GM18861 (cell line): ENCODE results near the gene TRIM42.
A peak's percentile ranks its signal among the peaks of the same experiment; 100 is the strongest.

Experiments used
- ATAC-seq: cut with Tn5 transposase; IDR thresholded peaks from one replicate; pipeline ENCODE4 v1.9.1; 2021; ENCODE audit not compliant: unreplicated experiment

The TRIM42 gene

DNA sequence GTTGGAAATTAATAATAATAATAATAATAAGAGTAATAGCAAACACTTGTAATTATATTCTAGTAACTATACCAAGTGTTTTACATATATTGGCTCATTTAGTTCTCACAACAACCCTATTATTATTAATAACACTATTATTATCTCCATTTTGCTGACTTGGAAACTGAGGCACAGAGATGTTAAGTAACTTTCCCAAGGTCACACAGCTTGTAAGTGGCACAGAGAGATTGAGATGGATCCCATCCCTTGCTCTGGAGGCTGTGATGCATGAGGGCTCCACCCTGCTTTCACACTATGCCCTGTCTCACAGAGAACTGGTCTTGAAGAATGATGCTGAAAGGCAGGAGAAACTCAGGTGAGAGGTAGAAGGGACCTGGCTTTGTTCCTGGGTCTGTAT is 31.9 kb downstream of the TRIM42 start:
- no peak for ATAC-seq

DNA sequence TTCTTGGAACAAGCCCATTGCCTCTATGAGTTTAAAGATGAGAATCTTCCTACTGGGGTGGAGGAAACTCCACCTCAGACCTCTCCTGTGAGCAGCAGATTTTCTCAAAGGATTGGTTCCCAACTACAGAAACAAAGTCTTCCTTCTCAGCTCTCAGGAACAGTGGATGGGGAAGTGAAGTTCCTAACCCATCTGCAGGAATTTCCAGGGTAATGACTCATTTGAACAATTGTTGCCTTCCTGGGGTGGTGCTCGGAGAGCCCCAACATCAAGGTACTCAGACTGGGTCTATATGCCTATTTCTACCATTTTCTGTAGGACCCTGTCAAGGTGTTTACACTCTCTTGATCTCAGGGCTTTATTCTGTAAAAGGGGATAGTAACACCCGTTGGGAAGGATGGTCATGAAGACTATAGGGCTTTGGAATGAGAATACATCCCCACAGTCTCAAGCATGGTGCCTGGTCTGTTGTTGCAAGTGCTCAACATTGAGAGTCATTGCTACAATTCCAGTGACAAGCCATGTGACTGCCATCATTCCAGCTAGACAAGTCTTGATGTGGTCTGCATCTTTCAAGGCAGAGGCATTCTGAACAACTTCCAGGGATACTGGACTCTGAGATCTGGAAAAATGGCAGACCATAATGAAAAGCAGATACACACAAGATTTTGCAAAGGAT is 33.0 kb downstream of the TRIM42 start:
- no peak for ATAC-seq

DNA sequence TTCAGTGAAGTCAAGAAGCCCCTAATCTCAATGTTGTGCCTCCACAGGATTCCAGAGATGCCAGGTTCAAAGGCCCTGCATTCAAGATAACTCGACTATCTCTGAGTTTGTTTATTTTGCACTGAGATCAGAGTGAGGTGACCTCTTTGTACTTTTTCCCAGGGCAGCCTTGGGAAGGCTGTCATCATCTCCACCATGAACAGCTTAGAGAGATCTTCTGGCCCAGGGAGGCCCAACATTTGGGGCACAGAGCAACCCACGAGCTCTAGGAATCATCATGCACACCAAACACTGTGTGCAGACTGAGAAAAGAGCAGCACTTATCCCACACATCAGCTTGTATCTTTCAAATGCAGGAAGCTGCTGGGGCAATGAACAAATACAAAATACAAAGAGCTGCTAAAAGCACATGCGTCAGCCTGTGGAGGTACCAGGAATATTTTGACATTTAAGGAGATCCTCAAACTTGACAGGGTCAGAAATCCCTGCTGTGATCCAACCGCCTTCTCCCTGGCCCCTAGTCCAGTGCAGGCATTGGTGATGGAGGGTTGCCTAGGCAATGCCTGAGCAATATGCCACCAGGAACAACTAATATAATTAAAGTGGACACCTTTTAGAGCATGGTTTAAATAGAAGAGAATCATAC is 33.6 kb downstream of the TRIM42 start:
- ATAC-seq = no peak

DNA sequence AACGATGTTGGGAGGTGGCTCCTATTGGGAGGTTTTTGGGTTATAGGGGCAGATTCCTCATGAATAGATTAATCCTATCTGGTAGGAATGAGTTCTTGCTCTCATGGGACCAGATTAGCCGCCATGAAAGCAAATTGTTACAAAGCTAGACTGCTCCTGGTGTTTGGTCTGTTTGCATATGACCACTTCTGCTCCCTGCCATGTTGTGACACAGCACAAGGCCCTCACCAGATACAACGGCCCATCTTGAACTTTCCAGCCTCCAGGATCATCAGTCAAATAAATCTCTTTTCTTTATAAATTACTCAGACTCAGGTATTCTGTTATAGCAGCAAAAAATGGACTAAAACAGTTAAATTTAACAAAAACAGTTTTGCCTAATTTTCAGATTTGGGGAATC is 34.4 kb downstream of the TRIM42 start:
- ATAC-seq = no peak

DNA sequence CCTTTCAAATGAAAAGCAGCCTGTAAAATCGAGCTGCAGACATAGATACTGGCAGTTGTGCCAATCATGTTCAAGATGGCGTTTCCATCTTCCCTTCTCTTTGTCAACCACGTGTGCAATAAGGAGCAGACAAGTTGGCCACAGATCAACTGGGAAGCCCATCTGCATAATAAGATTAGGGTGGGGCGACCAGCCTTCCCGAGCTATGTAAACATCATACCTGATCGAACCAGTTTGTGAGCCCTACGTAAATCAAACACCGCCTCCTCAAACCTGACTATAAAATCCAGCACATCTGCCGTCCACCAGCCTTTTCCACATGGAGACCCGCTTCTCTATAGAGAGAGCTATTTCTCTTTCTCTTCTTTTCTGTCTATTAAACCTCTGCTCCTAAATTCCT is 37.2 kb downstream of the TRIM42 start:
- no peak for ATAC-seq

DNA sequence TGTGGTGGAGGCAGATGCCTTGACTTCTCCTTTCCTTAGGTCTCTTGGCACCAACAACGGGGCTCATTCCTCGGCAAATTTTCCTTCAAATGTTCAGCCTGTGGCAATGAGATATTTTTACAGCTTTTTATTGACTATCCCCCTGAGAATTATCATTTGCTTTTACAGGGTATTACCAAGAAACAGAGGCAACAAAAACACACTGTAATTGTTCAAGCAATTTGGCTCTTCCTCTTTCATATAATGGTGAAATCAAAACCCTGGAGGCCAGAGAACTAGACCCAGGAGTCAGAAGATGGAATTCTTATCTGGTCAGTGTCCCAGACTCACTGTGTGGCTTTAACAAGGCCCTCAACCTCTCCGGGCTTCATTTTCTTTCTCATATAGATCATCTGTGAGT is 40.1 kb downstream of the TRIM42 start:
- ATAC-seq = no peak

DNA sequence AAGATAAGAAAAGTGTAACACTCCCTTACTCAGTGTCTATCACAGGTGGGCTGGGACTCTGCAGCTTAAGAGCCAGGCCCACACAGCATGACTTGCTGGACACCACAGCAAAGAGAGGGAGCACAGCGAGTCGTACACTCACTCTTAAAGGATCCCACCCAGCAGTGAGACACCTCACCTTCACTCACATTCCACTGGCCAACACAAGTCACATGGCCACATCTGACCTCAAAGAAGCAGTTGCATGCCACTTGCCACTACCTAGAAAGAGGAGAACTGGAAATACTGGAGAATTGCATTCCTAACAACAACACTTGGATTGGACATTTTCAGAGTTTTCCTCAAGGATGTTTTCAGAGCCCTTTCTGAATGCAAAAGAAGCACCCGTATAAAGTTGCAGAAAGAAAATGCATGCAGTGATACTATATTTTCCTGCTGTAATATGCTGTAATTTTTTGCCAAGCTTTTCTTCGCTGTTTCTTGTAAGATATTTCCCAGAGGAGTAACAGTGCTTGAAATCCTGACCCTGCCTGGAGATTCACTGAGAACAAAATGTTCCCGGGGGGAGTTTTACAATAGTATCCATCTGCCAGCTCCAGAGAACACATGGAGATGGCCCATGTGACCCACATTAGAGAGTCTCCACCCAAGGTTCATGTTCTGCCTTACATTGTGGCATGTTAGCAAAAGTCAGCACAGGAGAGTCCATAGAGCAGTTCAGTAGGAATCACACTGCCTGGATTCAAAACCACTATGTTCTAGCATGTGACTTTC is 42.2 kb downstream of the TRIM42 start:
- ATAC-seq = no peak

DNA sequence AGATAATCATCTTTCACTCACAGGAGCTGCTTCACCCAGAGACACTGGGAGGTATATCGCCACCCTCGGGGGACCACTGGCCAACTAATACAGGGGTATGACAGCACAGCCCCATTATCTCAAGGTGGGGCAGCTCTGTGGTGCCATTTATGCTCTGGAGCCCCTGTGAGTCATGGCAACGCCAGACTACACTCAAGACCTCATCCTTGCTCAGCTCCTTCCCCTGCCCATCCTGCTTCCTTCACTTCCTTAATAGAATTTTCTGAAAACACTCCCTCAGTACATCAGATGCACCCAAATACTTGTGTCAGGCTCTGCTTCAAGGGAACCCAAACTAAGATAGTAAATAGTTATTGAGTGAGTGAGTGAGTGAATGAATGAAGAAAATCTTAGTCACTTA is 45.7 kb downstream of the TRIM42 start:
- no peak for ATAC-seq

DNA sequence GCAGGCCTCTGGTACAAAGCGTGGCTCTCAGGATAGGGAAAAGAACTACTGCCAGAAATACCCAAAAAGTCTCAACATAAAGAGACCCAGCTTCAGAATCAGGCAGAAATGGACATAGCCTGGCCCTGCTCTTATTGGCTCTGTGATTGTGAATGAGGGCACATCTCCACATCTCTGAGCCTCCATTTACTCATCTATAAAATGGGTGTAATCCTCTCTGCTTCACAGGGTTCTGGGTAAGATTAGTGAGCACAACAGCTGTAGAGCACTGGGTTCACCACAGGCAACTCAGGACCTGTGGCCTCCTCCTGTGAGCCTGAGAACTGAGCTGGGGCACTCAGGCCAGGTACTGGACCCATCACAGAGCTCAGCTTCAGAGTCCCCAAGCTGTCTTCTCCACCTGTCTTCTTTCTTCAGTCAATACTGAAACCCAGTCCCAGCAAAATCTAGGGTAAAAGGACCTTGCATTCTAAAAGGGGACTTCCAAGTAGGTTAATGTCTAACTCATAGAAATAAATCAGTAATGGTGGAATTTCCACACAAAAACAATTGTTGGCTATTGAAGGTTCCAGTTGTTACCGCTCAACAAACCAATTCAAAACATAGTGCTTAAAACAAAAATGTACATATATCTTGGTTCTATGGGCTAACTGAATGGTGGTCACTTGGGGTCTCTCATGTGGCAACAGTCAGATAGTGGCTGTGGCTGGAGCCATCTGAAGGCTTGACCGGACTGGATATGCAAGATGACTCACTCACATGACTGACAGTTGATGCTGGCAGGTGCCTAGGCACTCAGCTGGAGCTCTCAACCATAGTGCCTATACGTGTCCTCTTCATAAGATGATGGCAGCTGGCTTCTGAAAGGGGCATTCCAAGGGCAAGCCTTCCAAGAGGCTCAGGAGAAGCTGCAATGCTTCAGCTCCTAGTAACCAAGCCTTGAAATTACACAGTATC is 47.3 kb downstream of the TRIM42 start:
- peak; percentile 77 for ATAC-seq

DNA sequence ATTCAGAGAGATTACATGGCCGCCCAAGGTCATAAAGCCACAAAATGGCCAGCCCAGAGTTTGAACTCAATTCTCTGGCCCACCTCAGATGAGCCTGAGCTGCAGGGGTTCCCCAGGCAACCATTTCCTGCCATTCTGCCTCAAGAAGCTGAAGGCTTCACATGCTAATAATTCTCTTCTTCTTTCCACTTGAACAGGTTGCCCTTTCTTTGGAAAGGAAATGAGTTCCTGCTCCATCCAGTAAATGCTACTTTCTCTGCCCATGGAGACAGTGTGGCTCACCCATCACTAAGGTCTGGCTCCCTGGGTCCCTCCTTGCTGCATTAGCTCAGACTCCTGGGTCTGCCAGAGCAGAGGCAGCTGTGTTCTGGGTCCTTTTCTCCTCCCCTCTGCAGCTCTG is 48.2 kb downstream of the TRIM42 start:
- ATAC-seq = peak; percentile 23

DNA sequence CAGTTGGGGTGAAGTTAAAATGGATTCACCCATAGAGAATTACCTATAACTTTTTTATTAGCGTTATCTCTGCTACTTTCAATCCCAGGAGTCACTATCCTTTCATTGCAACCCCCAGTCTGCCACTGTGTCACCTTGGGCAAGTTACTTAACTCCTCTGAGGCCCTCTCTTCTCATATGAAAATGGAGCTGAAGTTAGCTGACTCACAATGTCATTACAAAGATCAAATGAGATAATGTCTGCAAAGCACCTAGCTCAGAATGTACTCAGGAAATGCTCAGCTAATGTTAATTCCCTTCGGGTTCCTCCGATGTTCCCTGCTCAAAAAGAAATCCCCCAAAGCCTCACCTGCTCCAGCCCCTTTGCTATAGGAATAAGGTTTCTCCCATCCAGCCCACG is 50.0 kb downstream of the TRIM42 start:
- no peak for ATAC-seq

DNA sequence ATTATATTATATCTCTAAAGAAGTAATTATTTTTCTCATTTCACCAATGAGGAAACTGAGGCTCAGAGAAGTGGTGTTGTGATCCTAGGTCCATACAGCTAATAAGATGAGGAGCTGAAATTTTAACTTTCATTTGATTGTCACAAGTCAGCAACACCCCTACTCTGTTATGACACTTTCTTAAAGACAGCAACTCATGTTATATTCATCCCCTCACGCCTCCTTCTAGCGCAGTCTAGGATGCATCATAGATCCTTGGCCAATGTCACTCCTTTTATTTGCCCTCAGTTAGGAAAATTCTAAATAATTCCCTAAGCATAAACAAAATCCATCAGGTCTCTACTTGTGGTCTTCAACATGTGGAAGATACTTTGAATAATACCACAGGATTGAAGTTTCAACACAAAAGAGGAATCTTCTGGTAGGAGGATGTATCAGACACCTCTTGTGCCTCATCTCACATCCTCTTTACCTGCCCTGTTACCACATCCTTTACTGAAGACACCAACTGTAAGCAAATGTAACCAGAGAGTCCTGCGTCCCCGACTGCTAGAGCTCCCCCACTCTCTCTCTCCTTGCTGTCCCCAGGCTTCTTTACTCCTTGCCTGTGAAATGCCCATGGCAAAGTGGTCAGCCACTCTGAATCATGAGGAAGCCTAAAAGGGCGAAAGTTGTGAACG is 53.7 kb downstream of the TRIM42 start:
- ATAC-seq = peak; percentile 86

DNA sequence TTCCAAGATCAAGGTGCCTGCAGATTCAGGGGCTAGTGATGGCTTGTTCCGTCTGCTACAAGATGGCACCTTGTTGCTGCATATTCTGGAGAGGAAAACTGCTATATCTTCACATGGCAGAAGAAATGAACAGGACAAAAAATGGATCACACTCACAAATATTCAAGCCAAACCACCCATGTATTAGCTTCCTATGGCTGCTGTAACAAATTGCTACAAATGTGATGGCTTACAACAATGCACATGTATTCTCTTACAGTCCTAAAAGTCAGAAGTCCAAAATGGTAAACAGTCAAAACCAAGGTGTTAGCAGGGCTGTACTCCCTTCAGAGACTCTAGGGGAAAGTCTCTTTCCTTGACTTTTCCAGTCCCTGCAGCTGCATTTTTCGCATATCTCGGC is 55.8 kb downstream of the TRIM42 start:
- no peak for ATAC-seq

DNA sequence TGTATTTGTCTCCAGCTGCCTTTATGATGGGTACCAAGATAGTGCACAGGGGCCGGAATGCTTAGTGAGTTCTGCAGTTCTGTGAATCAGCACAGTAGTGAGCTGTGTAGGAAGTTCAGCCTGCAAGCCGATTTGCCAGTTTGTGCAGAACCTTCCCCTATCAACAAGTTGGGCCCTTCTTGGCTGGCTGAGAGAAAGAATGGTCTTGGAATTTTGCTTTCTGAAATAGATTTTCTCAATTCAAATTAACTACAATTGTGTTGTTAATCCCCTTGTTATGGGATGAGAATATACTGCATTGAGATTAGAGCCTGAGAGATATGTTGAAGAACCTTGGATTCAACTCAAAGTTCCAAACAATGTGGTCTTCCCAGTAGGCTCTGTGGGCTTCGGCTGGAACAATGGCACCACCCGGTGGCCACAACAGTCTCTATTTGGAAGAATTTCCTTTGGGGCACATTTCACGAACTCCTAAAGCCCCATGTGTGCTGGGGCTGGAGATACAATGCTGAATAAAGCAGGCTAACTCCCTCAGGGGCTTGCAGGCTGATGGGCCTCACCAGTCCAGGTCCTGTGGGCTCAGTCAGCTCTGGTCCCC is 59.1 kb downstream of the TRIM42 start:
- peak; percentile 62 for ATAC-seq

DNA sequence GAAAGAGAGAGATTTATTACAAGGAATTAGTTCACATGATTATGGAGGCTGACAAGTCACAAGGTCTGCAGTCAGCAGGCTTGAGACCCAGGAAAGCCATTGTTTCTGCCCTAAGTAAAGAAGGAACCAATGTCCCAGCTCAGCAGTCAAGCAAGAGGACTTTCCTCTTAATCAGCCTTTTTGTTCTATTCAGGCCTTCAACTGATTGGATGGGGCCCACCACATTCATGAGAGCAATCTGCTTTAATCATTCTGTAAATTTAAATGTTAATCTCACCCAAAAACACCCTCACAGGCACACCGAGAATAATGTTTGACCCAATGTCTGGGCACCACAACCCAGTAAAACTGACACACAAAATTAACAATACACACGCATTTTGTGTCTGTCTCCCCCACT is 64.3 kb downstream of the TRIM42 start:
- no peak for ATAC-seq

DNA sequence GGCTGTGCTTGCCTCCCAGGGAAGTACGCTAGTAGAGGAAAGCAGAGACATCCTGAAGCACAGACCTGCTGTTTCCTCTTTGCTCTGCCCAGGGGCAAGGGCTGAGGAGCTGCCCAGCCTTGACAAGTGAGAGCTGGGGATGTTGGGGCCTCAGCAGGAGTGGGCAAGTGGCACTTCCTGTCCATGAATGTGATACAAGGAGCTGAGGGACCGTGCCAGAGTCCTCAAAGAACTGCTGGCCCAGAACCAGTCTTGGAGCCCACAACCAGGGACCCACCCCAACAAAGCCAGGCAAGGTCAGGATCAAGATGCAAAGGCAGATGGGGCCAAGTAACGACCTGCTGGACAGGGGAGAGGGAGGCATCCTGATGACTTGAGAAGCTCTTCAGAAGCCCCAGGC is 70.3 kb downstream of the TRIM42 start:
- no peak for ATAC-seq

DNA sequence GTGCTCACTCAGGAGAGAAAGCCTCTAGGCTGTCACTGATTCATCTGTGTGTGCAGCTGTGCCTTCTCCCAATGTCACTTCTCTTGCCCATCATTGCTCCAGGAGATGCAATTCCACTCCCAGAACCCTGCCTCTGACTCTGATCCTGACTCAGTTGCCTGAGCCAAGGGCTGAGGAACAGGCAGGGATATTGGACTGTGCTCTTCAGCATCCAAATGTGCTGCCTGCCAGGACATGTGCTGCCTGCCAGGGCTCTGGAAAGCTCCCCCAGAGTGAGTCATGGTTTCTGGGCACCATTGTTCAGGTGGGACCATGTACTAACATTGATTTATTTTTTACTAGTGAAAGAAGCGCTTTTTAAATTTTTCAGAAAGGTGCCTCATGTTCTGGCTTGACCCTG is 71.0 kb downstream of the TRIM42 start:
- ATAC-seq = no peak
